HG03159 (cell line): ENCODE measurements around the gene ZNF674.
A peak's percentile ranks its signal among the peaks of the same experiment; 100 is the strongest.
"Not testable (repeated sequence)": the region's sequence is repeated elsewhere in the genome, so short reads cannot be mapped to it uniquely, and the experiment has no call there.

ENCODE experiments used
- ATAC-seq: cut with Tn5 transposase; IDR thresholded peaks from one replicate; pipeline ENCODE4 v1.9.1; 2021; ENCODE audit warnings: mild to moderate bottlenecking, moderate library complexity; ENCODE audit not compliant: unreplicated experiment

ZNF674 gene

GRCh38 chrX:46478634-46479033, 66.6 kb downstream of the ZNF674 start:
- not testable (repeated sequence) for ATAC-seq

DNA sequence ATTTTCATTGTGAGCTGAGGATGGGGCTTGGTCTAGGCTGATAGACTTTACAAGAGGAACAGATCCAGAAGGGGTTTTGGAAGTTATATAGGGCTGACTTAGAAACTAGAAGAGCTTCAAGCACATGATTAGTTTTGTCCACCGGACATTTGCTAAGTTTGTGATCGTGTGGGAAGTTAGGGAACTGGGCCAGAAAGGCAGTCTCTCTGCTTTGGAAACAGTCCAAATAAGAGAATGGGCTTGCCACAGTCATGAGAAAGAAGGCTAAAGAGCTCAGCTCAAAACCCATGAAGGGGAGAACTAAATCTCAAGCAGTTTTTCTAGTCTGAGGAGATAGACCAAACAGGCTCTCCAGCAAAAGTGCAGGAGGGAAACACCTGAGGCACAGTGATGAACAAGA, 67.8 kb downstream of the ZNF674 start:
- ATAC-seq = no peak

DNA sequence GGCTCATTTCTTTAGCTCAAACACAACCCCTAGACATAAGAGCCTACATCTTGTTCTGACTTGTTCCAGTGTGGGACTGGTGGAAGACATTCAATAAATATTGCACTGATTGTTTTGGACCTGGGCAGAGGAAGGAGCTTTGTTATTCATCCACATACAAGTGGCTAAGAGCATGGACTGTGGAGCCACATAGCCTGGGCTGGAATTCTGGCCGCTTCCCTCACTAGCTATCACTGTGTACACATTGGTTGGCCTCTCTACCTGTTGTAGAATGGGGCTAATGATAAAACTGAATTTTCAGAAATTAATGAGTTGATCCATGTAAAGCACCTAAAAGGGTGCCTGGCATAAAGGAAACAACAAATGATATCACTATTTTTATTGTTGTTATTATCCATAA, 80.0 kb downstream of the ZNF674 start:
- ATAC-seq = no peak

DNA sequence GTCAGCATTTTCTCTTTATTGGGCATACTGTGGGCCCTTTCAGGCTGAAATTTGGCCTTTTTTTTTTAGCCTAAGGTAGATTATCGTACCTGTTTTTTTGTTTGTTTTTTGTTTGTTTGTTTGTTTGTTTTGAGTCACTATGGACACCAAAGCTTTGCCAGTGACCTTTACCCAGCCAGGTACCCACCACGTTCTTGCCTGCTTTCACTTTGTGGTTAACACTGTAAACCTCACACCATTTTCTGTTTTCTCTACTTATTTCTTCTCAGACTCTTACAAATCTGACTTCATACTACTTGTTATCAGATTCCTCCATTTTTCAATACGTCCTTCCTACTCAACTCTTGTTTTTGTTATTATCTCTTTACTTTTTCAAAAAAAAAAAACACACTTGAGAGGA, 81.5 kb downstream of the ZNF674 start:
- ATAC-seq = no peak

DNA sequence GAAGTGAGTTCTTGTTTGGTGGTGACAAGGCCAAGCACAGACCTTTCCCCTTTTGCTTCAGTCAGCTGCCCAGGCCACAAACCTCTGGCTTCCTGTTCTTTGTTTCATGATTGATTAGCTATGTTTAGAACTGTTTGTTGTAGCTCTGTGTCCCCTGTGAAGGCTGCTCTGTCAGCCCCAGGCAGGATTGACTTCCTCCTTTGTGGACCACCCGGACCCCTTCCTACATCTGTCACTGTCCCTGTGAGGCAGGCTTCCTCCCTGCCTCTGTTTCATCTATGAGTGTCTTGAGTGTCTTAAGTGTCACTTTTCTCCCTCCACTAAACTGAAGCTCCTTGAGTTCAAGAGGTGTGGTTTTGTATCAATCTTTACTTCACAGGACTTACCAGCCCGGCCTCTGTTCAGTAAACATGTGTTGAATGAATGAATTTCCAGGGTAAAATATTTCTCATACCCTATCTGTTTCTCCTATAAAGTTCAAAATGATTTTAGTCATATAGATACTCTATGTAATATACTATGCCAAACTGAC, 83.5 kb downstream of the ZNF674 start:
- ATAC-seq = peak; percentile 93

GRCh38 chrX:46460801-46461659, 84.2 kb downstream of the ZNF674 start:
- ATAC-seq = peak; percentile 2

DNA sequence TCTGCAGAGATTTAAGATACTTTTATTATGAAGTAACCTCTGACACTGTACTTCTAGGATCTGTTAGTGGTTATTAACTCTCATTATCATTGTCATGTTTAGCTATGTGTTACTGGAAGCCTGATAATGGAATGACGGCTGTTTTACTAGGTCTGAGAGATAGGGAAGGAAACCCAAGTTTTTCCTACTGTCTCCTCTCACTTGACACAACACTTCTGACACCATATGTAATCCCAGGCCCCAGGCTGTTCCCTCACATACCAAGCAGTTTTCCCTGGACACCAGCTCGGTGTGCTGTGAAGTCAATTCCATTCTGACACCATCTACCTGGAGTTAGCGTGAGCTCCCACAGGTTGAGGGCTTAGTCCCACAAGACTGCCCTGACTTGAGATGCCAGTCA, 85.6 kb downstream of the ZNF674 start:
- no peak for ATAC-seq

DNA sequence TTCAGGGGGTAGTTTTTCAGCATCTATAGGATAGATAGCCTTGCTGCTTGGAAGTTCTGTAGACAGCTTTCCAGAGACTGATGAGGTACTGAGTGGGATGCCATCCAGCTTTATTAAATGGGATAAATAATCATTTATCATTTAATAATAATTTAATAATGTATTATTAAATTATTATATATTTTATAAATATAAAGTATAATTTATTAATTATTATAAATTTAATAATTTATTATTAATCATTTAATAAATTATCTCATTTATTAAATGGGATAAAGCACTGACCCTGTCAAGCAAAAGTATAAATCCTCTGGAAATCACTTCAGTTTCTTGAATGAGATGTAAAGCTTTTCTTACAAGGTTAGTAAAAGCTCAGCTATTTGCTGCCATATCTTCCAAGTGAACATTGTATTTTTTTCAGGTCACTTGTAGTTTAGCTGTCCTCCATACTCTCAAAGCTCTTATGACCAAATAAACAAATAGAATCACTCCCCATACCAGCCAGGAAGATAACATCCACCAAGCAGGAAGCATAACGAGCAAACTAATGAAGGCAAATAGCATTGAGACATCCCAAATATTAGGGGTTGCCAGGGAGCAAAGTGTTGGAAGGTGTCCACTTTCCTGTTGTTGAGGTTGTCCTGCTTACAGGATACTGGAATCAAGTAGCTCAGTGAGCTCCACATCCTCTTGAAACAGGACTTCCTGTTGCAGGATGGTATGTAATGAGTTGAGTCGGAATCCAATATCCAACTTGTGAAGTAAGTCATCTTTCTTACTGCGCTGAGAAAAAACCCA, 88.9 kb downstream of the ZNF674 start:
- ATAC-seq = no peak
